ENCODE data around the gene SPIRE2.

SPIRE2 gene

DNA sequence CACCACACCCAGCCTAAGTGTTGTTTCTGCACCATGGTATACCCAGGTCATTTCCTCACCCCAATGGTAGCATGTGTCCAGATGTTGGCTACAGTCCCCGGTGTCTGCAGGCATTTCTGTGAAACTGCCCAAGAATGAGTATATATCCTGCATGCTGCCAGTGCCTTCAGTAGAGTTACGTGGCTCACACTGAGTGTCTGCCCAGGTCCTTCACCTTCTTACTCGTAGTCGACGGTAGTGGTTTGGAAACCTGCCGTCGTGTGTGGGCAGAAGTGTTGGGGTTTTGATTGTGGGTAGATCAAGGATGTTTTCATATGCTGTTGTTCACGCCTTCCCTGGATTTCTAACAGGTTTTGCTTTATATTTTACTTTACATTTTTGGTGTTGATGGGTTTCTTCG lies 61.9 kb downstream of the SPIRE2 start:
- H3K36me3 ChIP-seq = 0 out of 2 replicates have a peak, but pooled peaks cover 3% of the 10 kb centered on the region
- TF ChIP-seq, protein P1, sequence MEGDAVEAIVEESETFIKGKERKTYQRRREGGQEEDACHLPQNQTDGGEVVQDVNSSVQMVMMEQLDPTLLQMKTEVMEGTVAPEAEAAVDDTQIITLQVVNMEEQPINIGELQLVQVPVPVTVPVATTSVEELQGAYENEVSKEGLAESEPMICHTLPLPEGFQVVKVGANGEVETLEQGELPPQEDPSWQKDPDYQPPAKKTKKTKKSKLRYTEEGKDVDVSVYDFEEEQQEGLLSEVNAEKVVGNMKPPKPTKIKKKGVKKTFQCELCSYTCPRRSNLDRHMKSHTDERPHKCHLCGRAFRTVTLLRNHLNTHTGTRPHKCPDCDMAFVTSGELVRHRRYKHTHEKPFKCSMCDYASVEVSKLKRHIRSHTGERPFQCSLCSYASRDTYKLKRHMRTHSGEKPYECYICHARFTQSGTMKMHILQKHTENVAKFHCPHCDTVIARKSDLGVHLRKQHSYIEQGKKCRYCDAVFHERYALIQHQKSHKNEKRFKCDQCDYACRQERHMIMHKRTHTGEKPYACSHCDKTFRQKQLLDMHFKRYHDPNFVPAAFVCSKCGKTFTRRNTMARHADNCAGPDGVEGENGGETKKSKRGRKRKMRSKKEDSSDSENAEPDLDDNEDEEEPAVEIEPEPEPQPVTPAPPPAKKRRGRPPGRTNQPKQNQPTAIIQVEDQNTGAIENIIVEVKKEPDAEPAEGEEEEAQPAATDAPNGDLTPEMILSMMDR (IDR thresholded peaks at IDR 0.05; ENCODE audit: low read depth, low read length) = no peak

DNA sequence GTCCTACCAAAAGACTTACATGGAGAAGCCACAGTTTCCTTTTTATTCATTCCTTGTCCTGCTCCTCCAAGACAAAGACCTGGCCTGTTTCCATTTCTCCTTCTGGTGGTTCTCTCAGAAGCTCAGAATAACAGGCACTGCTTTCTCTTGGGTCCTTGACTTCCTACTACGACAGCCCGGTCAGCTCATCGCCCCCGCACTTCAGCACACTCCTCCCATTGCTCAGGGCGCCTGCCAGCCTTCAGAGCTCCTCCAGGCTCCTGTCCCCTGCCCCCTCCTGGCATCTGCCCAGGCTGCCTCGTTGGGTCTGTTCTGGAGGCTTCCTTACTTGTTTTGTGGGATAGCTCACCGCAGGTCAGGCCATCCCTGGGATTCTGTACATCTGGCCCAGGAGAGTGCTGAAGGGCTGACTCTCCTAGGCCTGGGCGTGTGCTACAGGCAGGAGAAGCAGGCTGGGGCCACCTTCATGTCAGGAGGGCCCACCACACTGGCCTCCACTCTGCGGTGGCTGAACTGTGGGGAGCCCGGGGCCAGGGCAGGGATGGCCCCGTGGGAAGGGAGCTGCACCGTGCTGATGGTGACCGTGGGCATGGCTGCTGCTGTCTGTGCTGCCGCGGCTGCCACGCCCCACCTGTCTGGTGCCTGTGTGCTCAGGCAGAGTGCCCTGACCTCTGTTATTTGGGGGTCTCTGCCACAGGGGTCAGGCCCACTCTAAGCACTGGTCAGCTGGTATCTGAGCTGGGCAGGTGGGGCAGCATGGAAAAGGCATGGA lies 62.8 kb downstream of the SPIRE2 start:
- no peak overlapping the region for H3K4me3 ChIP-seq (ENCODE audit: low read depth, low read length)
- DNase-seq = no peak
- TF ChIP-seq, protein P1 (IDR thresholded peaks at IDR 0.05; ENCODE audit: low read depth, low read length) = no peak
- no peaks in the 10 kb centered on the region for H3K27me3 ChIP-seq (ENCODE audit: insufficient read depth, low read depth, severe bottlenecking)
- no peak overlapping the region for H3K27ac ChIP-seq
- H3K36me3 ChIP-seq = 0 out of 2 replicates have a peak, but pooled peaks cover under 1% of the 10 kb centered on the region
- no peaks in the 10 kb centered on the region for H3K9me3 ChIP-seq (ENCODE audit: severe bottlenecking)

More for the DNA sequence above, 61.9 kb downstream of the SPIRE2 start:
- no peak overlapping the region for H3K4me3 ChIP-seq (ENCODE audit: low read depth, low read length)
- H3K9me3 ChIP-seq (ENCODE audit: severe bottlenecking) = no peaks in the 10 kb centered on the region
- H3K27ac ChIP-seq = no peak overlapping the region
- no peak for DNase-seq
- no peaks in the 10 kb centered on the region for H3K27me3 ChIP-seq (ENCODE audit: insufficient read depth, low read depth, severe bottlenecking)

DNA sequence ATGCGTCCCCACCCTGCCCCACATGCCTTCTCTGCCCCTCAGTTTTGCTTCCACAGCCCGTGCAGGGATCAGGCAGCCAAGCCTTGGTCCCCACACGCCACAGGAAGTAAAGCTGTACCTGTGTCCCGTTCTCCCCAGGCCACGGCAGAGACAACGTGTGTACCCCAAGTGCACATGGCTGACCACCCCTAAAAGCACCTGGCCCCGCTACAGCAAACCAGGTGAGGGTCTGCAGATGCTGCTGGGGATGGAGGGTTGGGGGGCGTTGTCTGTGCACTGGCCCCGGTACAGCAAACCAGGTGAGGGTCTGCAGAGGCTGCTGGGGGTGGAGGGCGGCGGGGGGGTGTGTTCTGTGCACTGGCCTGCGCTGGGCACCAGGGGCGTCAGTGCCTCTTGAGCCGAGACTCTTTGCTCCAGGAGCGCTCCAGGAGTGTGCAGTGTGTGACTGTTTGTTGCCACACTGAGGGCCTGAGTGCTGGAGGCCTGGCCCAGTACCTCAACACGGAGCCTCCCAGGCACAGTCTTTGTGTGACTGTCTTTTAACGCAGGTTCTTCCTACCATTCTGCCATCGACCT lies 63.9 kb downstream of the SPIRE2 start:
- no peaks in the 10 kb centered on the region for H3K9me3 ChIP-seq (ENCODE audit: severe bottlenecking)
- H3K27me3 ChIP-seq (ENCODE audit: insufficient read depth, low read depth, severe bottlenecking) = no peaks in the 10 kb centered on the region
- DNase-seq = no peak
- TF ChIP-seq, protein P1 (IDR thresholded peaks at IDR 0.05; ENCODE audit: low read depth, low read length) = no peak
- H3K4me3 ChIP-seq (ENCODE audit: low read depth, low read length) = no peak overlapping the region
- H3K27ac ChIP-seq = no peak overlapping the region
- no peaks in the 10 kb centered on the region for H3K36me3 ChIP-seq

DNA sequence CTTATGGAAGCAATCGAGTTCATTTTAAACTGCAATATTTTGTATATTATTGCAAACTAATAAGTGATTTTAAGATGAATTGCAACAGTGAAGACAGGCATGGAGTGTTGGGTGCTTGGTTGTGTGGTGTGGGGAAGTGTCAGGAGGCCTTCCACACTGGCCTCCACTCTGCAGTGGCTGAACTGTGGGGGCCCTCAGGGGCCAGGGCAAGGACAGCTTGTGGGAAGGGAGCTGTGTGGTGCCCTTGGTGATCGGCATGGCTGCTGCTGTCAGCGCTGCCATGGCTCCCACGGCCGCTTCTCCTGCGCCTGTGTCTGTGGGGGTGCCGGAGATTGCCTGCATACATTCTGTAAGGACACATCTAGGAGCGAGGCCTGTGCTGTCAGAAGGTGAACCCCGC lies 64.4 kb downstream of the SPIRE2 start:
- H3K9me3 ChIP-seq (ENCODE audit: severe bottlenecking) = no peaks in the 10 kb centered on the region
- no peaks in the 10 kb centered on the region for H3K36me3 ChIP-seq
- DNase-seq = no peak
- H3K27me3 ChIP-seq (ENCODE audit: insufficient read depth, low read depth, severe bottlenecking) = no peaks in the 10 kb centered on the region
- H3K4me3 ChIP-seq (ENCODE audit: low read depth, low read length) = no peak overlapping the region
- TF ChIP-seq, protein P1 (IDR thresholded peaks at IDR 0.05; ENCODE audit: low read depth, low read length) = no peak
- H3K27ac ChIP-seq = no peak overlapping the region

DNA sequence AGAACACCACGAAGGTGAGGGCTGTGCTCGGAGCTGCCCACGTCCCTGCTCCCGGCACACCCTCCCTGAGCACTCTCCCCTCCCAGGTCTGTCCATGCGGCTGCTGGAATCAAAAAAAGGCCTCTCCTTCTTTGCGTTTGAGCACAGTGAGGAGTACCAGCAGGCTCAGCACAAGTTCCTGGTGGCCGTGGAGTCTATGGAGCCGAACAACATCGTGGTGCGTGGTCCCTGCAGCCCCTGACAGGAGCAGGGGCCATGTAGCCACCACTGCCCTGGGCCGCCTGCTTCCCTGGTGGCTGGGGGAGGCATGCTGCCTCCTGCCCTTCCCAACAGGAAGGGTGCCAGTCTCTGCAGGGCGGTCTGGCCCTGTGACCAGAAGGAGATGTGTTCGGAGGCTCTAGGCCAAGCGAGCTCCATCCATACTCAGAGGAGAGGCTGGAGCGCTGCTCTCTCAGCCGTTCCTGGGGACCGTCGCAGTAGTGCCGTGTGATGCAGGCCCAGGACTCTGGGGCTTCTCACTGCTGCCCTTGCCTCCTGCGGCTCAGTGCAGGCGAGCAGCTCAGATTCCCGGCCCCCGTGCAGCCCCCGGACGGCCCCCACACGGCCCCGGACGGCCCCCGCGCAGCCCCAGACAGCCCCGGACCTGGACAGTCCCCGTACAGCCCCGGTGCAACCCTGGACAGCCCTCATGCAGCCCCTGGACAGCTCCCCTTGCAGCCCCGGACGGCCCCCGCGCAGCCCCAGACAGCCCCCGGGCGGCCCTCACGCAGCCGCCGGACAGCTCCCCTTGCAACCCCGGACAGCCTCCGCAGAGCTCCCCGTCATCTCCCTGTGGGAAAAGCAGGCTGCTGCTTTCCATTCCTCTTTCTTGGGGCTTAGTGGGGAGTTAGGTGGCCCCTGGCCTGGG lies 65.6 kb downstream of the SPIRE2 start:
- H3K4me3 ChIP-seq (ENCODE audit: low read depth, low read length) = no peak overlapping the region
- DNase-seq = no peak
- TF ChIP-seq, protein P1 (IDR thresholded peaks at IDR 0.05; ENCODE audit: low read depth, low read length) = no peak
- no peaks in the 10 kb centered on the region for H3K36me3 ChIP-seq
- no peaks in the 10 kb centered on the region for H3K9me3 ChIP-seq (ENCODE audit: severe bottlenecking)
- no peak overlapping the region for H3K27ac ChIP-seq
- H3K27me3 ChIP-seq (ENCODE audit: insufficient read depth, low read depth, severe bottlenecking) = no peaks in the 10 kb centered on the region
